GM19239 (cell line): ENCODE results near the gene KIAA1549.

Experiments
- DNase-seq: peaks from one replicate; pipeline ENCODE4 v3.0.0; 2011; ENCODE audit warnings: low spot score; ENCODE audit not compliant: insufficient read length
- FAIRE-seq: peaks from 2 replicates; lab custom pipeline; 2011; peaks lifted over from hg19 to GRCh38; lab: Jason Lieb, UNC

The KIAA1549 gene

DNA sequence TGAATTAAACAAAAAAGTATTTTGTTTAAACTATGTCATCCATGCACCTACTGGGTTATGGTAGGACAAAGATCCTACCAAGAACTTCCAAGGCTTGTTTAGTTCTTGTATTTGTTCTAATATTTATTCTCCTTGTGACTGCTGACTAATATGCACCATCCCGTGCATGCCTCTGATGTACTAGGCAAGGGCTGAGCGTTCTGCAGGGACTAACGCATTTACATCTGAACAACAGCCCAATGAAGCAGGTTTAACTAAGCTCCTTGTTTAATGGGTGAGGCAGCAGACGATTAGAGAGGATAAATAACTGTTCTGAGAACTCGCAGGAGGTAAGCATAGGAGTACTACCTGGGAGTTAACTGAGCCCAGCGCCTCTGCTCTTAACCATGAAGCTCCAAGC is 64.9 kb downstream of the KIAA1549 start:
- no peak for DNase-seq
- FAIRE-seq: no peak

DNA sequence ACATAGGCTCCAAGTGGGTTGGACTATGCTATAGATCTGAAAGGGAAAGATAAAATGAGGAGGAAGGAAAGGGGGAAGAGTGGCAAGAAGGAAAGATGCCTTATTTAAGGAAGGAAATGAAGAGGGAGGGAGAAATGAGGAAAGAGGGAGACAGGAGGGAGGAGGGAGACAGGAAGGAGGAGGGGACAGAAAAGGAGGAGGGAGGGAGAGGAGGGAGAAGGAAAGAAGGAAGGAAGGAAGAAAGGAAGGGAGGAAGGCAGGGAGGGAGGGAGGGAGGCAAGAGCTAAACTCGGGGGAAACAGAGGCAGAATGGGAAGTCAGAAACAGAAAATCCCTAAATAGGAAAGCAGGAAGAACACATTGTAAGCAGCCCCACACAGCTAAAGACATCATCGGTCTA is 67.4 kb downstream of the KIAA1549 start:
- FAIRE-seq (no peak), DNase-seq (no peak)

DNA sequence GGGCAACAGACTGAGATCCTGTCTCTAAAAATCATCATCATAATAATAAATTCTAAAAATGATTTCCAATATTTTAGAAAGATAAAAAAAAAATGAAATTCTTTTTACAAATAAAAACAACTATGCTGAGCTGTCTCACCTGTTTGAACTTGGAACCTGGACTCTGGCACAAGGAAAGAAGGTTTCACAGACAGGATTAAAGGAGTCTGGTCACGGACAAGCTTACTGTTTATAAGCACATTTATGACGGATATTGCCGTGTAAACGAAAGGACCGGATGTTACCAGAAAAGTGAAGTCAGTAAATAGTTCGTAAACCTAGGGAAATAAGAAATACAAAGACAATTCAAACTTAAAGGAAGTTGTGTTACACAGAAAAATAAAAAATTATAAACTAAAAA is 70.2 kb downstream of the KIAA1549 start:
- DNase-seq (no peak), FAIRE-seq (no peak)

DNA sequence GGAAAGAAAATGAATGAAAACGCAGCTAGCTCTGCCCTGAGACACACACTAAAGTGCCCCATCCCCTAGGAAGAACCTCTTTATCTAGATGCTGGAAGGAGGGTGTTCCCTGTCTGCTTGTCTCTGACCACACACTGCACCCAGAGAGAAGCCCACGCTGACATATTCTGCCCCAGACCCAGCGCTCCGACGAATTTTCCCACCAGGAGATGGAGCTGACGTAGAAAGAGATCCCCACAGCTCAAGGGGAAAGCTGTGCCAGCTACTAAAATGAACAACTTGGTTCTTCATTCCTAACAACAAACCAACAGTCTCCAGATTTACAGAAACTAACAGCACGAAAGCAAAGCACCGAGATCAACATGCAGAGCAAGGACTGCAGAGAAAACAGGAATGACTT is 73.3 kb downstream of the KIAA1549 start:
- DNase-seq: no peak
- no peak for FAIRE-seq

DNA sequence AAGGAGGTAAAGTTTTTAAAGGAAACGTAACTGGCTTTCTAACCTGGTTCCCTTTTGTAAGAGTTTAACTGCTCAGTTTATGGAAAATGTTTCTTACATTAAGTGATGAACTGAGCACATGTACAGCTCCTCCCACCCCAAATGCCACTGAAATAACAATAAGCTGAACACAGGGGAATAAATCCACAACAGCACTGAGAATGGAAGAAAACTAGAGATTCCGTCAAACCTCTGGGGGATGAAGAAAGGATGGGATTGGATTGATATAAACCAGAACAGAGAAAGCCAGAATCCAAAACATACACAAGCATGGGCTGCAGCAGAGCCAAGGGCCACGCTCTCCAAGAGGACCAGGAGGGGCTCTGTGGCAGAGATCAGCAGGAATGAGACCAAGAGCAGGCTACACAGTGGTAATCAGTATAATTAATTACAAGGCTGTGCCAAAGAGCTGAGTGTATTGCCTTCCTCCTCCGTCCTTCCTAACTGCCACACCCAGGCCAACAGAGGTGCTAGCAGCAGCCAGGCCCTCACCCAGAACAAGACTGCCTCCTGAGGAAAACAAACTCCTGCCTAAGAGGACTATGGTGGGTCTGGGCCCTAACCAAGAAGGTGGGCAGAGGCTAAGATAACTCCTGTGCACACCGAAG is 73.9 kb downstream of the KIAA1549 start:
- no peak for FAIRE-seq
- no peak for DNase-seq

DNA sequence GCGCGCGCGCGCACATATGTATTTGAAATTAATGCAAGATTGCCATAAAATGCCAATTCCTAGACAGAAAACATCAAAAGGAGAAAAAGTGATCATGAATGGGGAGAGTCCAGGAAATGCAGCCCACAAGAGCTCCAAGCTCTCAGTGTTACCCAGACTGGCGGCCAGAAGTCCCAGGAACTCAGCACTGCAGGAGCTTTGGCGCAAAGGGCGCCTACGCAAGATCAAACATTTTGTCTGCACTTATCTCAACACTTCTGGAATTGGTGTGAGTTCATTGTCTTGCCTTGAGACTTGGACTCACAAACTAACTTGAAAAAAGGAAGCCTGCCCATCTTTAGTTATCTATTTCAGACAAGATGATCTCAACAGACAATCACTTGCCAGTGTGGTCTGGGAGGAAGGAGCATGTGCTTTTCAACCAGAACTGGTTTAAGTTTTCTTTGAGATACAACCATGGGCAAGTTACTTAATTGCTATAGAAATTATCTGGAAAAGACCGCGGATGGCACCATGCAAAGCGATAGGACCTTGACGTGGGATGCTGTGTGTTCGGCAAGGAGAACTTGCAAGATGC is 77.2 kb downstream of the KIAA1549 start:
- DNase-seq (no peak), FAIRE-seq (no peak)

DNA sequence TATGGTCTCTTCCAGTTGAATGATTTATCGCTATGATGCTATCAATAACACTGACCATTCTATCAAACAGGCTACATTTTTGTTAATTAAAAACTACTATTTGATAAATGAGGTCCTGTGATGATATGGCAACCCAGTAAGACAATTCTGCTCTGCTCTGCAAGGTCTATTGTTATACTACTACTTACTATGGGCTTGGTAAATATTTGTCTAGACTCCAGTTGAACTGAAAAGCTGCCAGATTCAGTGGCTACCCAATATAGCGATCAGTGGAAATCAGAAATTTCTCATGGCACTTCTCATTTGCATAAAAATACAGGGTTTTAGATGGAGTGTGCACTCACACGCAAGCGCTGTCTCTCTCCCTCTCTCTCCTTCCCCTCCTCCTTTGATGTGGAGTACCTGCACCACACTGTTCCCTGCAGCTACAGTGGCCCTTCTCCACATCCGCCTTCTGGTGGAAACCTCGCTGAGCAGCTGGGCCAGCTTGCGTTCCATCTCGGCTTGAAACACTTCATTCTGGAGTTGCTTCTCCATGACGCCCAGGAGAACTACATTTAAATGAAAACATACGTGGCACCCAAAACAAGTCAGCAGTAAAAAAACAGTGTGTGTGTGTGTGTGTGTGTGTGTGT is 77.9 kb downstream of the KIAA1549 start:
- DNase-seq (no peak), FAIRE-seq (no peak)

DNA sequence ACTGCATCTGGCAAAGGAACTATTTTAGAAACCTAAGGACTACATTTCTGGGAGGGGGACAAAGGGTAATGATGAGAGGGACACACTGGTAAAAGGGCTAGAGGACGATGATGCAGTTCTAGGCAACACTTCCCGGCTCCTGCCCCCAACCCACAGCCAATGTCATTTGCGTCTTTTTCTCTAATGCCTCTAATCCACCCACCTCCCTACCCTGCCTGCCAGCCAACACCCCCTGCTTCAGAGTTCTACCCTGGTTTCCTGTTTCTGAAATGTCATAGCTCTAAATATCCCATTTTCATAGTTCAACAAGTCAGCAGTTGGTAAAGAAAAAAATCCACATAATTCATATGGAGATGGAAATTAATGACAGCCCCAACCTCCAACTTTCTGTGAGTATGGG is 79.0 kb downstream of the KIAA1549 start:
- DNase-seq (no peak), FAIRE-seq (no peak)

DNA sequence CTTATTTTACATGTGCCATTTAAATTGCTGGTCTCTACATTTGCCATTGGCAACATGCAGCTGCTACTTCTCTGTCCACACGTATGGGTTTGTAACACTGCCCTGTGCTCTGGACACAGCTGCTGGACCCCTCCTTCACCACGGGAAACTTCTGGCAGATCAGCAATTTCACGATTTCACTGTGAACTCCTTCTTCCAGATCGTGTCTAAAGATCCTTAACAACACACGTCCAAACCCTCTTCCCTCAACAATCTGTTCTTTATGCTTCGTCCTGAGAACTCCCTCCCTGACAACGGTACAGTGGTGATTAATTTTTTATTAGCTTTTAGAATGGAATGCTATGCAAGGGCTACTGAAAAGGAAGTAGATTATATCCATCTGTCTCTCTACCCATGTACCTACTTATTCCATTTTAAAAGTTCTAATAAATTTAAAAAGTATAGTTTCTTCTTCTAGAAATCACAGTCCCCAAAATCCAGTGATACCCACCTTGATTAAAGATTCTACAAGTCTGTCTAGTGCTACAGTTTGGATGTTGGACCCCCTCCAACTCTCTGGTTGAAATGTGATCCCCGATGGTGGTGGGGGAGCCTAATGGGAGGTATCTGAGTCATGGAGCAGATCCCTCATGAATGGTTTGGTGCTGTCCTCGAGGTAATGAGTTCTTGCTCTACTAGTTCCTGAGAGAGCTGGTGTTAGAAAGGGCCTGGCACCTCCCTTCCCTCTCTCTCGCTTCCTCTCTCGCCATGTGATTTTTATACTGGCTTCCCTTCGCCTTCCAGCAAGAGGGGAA is 81.0 kb downstream of the KIAA1549 start:
- no peak for FAIRE-seq

DNA sequence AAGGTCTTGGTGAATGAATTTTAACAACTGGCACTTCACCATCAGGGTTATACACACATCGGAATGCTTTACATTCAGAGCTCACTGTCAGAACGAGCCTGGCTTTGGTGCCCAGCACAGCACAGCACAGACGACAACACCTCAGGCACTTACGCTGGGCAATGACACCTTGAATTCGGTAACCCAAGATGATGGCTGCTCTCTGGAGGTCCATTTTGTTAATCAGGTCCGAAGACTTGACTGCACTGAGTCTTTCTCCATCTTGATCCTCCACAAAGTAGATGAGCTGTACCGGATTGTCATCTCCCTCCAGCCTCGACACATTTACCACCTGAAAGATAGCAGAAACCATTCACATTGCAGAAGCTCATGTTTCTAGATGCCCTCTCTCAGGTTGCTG is 82.4 kb downstream of the KIAA1549 start:
- FAIRE-seq (no peak), DNase-seq (no peak)

More for the DNA sequence above, 81.0 kb downstream of the KIAA1549 start:
- no peak for DNase-seq

DNA sequence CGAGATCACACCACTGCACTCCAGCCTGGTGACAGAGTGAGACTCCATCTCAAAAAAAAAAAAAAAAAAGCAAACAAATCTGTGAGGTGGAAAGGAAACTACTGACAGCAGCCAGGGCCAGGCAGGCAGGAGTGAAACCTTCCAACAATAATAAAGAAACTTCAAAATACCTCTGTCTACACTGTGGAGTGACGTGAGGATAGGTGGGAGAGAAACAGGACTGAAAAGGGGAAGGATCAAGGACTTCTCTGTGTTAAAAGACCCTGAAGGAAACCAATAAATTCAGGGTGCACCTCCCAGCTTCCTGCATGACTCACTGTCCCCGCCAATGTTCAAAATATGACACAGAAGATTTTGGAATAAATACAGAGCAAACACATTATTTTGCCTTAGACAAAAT is 82.9 kb downstream of the KIAA1549 start:
- FAIRE-seq (no peak), DNase-seq (no peak)

DNA sequence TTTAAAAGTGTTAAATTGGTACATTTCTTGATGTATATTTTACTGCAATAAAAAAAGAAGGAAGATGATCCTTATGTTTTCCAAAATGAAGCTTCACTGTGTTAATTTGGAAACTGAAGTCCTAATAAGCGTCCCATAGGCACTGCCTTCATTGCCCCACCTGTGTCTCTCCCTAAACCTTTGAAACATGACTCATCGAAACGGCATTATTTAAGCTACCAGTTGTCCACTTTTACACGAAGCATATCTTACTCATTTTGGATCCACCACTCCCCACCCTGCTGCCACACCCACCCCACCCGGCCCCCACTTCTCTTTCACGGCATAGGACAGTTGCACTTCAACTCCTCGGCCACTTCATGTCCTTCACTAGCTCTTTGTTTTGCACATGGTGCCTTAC is 85.5 kb downstream of the KIAA1549 start:
- no peak for FAIRE-seq
- no peak for DNase-seq

DNA sequence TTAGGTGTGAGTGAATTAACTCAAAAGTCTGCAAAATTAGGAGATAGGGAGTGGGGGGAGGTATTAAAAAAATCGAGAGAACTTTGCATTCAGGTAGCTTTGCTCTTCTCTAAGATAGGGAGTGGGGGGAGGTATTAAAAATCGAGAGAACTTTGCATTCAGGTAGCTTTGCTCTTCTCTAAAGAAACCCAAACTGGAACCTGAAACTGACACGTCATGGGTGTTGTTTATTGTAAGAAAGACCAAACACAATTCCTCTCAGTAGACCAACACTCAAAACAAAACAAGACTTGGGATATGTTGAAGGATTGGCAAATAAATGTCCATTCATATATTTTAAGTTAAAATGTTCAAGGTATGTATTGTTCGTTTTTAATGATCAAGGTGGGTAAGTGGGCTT is 87.9 kb downstream of the KIAA1549 start:
- DNase-seq: no peak
- no peak for FAIRE-seq

DNA sequence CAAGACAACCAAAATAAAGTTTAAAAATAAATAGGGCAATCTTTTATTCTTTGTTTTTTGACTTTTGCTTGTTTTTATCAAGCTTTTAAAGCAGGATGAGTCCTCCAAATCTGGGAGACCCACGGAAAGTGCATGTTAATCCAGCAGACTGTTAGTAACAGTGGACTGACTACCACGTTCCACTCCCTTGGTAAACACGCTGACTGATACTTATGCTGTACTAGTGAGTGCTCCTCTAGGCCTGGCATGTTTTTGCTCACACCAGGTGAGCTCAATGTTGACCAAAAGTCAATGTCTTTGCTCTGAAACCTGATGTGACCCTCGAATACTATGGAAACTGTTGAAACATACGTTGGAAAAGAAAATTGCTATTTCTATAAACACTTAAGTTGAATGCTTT is 88.4 kb downstream of the KIAA1549 start:
- FAIRE-seq (no peak), DNase-seq (no peak)

DNA sequence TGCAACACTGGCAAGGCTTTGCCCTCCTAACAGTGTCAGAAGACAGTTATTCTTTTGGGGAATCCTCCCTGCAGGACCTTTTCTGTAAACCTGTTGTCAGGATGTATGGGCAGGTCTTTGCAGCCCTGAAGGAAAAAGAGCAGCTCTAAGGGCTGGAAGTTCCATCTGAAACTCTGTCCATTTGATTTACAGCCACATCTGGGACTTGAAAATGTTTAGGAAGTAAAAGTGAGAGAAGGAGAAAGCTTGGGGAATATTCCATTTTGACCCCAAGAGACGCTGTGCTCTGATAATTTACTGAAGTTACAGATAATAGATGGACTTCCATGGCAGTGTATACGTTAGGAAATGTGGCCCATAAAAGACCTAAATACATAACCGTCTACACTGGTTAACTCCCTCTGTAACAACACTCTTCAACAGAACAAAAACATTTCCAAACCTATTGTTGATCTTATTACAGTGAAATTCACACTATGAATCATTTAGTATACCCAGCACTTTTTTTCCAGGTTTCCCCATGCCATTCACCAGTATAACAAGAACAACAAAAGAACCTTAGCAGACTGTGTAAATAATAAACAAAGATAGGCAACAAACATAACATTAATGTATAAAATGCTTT is 89.1 kb downstream of the KIAA1549 start:
- FAIRE-seq: no peak

DNA sequence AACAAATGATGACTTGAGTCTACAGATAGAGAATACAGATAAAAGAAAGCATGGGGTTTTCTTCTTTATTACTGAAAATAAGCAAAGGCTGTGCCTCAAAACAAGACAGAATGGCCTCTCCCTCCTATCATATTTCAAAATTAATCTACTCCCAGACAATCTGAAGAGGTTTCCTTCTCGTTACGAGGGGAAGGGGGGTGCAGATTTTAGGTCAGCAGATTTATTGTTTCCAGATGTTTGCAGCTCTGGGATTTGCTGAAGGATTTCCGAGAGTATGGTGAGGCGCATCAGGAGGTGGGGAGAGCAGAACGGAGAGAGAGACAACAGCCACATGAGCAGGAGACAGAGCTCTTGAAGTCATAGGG is 89.8 kb downstream of the KIAA1549 start:
- DNase-seq: no peak
- FAIRE-seq: no peak

More for the DNA sequence above, 89.1 kb downstream of the KIAA1549 start:
- DNase-seq: no peak

DNA sequence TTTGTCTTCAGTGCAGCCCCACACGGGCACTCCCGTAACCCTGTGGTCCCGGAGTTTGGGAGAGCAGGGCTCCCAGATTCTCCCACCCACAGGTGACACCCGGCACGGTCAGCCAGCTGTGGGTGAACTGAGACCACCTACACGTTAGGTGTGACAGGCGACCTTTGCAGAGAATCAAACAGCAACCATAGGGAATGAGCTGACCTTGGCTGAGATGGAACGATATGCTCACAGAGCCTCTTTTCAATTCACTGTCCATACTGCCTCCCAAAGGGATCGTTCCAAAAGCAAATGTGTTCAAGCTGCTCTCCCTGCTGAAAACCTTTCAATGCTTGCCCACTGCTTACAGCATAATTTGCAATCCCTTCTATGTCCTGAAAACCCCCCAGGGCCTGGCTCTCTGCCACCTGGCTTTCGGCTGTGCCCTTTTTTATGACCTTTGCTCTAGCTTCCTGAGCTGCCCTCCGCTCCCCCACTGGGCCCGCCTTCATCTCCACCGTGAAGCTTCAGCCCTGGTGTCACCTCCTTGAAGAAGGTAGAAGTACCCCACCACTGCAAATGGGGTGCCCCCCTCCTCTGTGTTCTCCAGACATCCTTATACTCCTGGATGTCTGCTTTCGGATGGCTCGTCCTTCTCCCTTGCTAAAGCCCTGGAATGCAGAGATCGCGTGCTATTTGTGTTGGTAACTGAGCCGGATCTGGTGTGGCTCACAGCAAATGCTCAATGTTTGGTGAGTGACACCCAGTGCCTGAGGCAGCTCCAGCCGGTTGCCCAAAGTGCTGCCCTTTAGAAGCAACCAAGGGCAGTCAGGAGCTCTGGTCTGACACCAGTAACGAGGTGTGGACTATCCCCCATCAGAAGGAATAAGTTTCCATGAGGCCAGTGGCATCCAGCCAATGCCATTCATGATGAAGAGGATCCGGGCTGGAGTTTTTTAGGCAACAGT is 90.4 kb downstream of the KIAA1549 start:
- DNase-seq (no peak), FAIRE-seq (no peak)

DNA sequence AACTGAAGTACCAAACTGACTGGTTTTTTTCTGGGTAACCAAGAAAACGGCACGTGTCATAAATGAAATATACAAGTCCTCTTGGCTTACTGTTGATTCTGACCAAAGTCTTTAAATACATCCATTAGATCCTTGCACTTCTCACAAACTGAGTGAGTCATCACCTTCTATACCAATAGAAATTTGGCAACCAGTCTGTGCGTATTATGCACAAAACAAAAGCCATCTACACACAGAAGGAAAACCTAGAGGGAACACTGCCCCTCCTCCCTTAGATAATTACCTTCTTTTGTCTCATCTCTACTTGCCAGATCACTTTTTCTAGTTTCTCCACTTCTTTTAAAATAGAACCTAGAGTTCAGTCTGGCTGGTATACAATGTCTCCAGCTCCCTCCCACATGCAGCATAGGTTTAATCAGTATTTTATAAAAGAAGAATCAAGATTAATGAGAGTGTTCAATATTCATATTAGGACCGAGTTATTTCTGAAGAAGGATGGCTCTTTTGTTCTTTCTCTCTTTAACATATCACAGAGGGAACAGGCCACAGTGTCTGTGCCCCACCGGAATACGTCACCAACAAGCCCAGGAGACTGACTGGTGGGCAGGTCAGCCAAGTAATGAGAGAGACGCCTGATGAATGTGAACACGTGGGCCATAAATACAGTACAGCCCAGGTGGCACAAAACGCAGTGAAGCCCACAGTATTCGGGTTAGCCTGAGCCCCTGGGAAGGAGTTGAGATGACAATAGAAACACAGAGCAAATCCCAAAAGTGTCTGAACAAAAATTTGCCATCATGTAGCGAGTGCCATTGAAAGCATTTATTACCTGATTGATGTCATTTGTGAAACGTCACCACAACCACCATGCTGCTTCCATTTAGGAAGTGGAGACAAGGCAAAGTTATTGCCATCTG is 91.3 kb downstream of the KIAA1549 start:
- DNase-seq (no peak), FAIRE-seq (no peak)
